NCI-H146 treated with DMSO at 0.1 percent for 48 hours (cell line): ENCODE results near the gene DBF4B.
"Not testable (repeated sequence)": the region's sequence is repeated elsewhere in the genome, so short reads cannot be mapped to it uniquely, and the experiment has no call there.

Source experiments
- DNase-seq: peaks from one replicate; lab custom pipeline; 2025; ENCODE audit not compliant: unreplicated experiment; lab: John Stamatoyannopoulos, UW

Gene DBF4B

DNA sequence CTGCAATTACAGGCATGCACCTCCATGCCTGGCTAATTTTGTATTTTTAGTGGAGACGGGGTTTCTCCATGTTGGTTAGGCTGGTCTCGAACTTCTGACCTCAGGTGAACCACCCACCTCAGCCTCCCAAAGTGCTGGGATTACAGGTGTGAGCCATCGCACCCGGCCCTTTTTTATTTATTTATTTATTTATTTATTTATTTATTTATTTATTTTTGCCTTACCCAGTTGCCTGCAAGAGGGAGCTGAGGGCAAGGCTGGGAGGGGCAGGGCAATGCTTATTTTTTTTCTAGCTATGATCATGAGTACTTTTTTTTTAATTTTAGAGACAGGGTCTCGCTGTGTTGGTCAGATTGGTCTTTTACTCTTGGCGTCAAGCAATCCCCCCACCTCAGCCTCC lies 17.7 kb downstream of the DBF4B start:
- not testable (repeated sequence) for DNase-seq

DNA sequence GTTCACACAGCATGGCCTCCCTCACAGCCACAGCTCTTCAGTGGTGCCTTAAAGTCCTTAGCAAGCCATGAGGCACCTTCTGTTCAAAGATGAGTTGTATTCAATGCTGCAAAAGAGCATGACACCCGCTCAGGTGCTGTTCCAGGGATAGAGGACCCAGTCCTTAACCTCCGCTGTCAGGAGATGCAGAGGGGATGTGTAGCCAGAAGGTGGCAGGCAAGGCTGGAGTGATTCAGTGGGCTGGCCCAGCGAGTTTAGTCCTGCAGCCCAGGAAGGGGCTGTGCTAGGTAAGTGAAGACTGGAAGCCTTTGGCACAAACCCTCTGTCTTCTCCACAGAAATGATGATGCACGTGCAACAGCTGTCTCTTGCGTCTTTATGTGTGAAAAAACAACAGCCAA lies 25.3 kb downstream of the DBF4B start:
- DNase-seq, result no peak

DNA sequence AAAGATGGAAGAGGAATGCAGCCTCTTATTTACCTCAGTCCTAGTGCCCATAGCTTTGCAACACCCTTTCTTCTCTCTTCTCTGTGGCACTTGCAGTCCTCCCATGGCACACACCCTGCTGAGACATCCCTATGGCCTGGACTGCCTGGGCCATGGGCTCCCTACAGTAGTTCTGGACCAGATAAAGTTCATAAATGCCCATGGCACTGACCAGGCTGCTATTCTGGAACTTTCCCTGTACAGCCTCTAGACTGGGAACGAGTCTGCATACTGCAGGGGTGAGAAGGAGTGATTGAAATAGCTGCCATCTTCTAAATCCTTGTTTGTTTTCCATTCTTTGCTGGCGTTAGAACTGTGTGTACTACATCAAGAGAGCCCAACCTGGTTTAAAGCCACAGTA lies 25.8 kb downstream of the DBF4B start:
- no peak for DNase-seq

DNA sequence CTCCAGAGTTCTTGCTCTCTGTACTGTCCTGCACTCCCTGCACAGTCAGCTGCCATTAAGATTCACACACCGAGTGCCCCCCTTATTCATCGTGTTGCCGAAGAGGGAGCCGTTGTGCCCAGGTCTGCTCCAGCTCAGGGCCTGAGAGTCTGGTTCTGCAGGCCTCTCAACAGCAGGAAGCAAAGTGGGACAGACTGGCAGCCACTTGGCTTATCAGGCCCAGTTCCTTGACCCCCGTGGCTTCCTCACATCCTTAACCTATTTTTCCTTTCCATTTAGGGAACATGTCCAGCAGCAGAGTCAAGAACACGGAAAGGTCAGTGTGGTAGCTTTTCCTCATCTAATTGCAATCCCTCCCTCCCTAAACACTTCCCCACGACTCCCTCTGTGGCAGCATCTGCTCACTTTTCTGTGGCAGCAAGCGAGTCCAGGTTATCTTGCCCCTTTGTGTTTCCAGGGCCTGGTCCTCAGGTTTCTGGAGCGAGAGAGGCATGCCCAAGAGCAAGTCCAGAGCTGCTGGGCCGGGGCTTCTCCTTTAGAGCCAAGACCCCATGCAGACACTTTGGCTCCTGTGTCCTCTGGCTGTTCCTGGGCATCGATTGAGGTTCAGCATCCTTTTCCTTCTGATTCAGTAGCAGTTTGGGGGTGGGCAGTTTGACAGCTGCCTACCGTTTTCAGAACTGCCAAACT lies 28.2 kb downstream of the DBF4B start:
- no peak for DNase-seq

DNA sequence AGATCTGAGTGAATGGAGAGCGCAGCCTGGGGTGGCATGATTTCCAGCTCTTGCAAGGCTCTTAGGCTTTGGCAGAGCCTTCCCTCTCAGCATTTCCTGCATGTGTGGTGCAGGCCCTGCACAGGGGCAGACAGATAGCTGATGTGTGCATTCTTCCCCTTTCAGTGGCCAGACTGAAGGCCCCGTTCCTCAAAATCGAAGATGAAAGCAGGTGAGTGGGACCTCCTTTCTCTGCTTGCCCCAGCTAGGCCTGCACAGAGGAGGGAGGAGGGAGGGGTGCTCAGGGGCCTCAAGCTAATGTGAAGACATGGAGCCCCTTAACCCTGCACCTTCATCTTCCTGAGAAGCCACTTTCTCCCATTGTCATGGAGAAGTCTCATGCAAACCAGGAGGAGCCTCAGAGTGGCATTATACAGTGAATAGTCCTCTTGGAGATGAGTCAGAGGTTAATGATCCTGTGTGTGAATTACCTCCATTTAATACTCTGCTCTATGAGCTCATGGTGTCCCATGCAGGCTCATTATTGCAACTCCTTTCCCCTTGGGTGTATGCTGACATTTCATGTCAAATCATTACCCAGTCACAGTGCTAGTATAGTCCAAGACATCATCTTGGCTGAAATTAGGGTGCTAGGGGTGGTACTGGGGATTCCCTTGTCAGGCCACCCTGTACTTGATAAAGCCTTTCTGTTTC lies 29.9 kb downstream of the DBF4B start:
- no peak for DNase-seq

DNA sequence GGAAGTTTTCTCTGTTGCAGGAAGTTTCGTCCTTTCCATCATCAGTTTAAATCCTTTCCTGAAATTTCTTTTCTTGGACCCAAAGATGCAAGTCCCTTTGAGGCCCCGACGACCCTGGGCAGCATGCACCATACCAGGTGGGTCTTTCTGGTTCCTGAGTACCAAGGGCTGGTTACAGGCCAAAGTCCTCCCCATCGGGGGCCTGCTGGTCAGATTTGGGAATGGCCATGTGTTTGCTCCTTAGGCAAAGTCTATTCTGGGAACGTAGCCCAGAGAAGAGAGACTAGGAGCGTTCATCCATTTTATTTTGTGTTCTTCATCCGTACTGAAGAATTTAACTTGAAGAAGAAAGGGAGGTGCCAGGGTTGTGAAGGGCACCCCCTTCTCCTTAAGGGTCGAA lies 32.9 kb downstream of the DBF4B start:
- DNase-seq, result no peak

DNA sequence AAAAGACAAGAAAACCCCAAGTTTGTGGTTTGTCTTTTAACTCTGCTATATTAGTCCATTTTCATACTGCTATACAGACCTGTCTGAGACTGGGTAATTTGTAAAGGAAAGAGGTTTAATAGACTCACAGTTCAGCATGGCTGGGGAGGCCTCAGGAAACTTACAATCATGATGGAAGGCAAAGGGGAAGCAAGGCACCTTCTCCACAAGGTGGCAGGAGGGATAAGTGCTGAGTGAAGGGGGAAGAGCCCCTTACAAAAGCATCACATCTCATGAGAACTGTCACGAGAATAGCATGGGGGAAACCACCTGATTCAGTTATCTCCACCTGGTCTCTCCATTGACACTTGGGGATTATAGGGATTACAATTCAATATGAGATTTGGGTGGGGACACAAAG lies 36.8 kb downstream of the DBF4B start:
- no peak for DNase-seq

DNA sequence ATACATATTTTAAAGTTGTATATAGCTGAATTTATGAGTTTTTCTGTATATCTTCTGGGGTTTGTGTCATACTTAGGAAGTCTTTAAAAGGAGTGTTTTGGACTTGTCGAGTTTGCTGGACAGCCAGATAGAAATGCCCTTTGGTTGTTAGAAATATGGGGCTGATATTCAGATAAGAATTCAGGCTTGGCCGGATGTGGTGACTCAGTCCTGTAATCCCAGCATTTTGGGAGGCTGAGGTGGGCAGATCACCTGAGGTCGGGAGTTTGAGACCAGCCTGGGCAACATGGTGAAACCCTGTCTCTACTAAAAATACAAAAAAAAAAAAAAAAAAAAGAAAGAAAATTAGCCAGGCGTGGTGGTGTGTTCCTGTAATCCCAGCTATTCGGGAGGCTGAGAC lies 37.3 kb downstream of the DBF4B start:
- not testable (repeated sequence) for DNase-seq

DNA sequence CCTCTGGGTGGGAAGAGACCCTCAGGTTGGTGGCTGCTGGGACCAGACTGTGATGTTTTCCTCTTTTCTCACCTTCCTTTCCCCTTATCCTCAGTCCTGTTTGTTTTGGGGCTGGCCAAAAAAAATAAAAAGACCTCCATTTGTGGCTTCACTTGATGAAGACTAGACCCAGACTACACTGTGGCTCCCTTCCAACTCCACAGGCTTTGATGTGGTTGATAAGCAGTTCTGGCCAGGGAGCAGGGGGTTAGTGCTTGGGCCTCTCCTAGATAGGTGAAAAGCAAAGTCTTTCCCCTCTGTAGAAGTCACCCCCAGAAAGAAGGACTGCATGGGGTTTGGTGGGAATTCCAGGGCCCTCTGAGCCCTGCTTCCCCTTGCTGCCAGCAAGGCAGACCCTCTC lies 39.1 kb downstream of the DBF4B start:
- no peak for DNase-seq

DNA sequence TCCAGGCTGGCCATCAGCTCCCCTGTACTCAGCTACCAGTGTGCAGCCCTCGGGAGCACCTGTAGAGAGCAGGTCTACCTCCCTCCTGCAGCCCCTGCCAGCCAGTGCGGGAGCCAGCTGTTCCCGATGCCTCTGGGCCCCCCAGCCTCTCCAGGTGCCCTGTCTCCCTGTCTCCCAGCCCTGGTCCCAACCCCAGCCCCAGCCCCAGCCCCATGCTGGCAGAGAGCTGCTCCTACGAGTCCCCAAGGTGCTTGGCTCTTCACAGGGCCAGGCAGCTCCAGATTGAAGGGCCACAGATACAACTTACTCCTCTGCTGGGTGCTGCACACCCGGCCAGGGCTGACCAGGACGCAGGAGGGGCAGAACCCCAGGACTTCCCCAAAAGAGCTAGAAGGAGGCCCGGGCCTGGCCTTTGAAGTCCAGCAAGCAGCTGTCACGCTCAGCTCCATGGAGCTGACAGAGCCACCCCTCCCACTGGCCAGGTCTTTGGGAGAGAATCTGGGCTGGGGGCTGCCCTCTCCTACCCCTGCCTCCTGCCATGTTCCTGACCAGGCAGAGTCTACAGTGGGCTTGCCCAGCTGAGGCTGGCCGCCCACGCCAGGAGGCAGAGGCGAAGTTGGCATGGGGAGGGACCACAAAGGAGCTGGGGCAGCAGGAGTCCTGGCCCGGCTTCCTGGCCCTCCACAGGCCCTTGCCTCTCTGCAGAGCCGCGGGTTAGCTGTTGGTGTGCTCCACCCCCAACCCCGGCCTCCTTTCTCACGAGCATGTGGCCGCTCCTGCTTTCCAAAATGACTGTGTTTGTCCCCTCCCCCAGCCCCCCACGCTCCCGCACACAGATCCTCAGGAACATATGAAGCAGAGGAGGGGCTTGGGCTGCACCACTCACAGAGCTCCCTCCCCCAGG lies 40.9 kb downstream of the DBF4B start:
- DNase-seq, result no peak

DNA sequence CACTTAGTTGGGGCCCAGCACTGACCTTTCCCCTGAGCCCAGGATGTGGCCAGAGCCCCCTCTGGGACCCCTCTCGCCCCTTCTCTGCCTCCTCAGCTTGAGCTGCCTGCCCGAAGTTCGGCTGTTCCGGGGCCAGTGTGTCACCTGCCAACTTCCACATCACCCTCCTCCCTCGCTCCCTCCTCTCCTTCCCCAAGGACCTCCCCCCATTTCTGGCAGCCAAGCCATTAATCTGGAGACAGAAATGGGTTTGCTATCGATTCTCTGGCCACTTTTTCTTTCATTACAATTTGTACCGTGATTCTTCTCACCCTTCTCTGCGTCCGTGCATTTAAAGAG lies 41.5 kb downstream of the DBF4B start:
- no peak for DNase-seq

DNA sequence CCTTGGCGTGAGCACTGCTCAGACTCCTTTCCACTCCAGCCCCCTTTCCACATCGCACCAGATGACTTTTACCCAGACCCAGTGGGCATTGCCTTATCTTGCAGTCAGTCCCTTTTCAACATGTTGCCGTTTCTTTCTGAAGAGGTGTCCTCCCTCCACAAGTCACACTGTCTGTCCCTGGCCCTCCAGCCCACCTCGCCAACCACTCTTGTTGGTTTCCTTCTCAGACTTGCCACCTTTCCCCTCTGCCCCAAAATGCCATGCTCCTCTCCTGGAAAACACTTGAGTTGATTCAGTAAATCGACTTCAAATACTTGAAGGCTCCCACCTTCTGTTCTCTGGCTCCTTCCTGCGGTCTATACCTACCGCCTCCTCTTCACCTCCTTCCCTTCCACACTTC lies 42.9 kb downstream of the DBF4B start:
- DNase-seq, result no peak

DNA sequence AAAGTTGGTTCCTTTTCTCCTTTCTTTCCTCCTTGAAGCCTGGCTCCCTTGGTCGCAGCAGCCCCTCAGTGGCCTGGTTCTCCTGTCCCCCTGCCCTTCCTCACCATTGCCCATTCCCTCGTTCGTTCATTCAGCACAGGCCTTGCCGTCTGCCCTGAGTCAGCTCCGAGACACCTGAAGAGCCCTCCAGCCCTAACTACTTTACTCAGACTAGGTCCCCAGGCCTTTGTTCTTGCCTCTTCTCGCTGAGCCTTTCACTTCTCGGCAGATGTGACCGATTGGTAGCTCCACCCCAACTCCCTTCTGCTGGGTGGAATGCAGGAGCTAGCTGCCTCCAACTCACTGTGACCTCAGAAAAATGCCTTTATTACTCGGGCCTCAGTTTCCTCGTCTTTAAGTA lies 43.3 kb downstream of the DBF4B start:
- no peak for DNase-seq

DNA sequence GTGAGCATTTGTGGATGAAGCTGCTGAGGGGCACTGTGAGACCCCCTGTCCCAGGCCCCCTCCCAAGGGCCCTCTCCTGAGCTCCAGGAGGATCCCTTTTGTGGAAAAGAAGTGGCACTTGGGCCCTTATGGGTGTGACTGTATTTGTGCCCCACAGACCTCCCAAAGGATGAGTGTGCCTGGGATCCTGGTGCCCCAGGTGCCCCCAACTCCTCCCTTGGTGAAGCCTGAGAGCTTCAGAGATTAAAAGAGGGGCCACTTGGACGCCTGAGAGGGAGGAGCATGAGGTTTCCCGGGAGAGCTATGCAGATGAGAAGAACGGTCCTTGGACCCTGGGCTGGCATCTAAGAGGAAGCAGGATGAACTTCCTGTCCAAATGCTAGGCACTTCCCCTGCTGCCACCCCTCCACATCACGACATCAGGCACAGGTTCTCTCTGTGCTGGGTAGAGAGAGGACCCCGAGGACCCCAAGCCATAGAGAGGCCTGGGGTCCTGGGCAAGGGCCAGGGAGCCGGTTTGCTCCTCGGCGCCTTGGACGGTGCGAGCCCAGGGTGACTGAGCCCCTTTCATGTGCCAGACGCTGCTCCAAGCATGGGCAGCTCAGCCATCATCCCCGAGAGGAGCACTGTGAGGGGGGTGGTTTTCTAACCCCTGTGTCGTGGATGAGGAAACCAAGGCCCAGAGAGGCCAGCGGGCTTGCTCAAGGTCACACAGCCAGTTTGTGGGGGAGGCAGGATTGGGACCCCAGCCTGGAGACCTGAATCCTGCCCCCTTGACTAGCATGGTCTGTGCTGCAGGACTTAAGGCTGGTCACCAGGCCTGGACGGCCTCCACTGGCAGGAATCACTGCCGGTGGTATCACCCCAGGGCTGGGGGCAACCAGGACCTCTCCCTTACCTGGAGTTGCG lies 44.7 kb downstream of the DBF4B start:
- DNase-seq, result no peak

DNA sequence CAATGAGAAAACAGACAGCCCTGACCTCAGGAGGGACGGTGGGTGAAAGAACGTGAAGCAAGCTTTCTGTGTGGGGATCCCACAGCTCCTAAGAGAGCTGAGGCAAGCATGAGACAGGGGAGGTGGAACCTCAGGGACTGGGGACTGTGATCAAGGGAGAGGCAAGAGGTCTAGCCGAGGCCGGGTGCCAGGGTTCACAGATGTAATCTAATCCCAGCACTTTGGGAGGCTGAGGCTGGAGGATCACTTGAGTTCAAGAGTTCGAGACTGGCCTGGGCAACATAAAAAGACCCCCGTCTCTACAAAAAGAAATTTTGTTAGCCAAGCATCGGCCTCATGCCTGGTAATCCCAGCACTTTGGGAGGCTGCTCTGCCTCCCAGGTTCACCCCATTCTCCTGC lies 45.8 kb downstream of the DBF4B start:
- no peak for DNase-seq

DNA sequence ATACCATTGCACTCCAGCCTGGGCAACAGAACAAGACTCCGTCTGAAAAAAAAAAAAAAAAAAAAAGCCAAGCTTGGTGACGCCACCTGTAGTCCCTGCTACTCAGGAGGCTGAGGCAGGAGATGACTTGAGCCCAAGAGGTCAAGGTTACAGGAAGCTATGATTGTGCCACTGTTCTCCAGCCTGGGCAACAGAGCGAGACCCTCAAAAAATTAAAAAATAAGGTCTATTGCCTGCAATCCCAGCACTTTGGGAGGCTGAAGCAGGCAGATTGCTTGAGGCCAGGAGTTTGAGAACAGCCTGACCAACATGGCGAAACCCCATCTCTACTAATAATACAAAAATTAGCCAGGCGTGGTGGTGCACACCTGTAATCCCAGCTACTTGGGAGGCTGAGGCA lies 46.7 kb downstream of the DBF4B start:
- not testable (repeated sequence) for DNase-seq

DNA sequence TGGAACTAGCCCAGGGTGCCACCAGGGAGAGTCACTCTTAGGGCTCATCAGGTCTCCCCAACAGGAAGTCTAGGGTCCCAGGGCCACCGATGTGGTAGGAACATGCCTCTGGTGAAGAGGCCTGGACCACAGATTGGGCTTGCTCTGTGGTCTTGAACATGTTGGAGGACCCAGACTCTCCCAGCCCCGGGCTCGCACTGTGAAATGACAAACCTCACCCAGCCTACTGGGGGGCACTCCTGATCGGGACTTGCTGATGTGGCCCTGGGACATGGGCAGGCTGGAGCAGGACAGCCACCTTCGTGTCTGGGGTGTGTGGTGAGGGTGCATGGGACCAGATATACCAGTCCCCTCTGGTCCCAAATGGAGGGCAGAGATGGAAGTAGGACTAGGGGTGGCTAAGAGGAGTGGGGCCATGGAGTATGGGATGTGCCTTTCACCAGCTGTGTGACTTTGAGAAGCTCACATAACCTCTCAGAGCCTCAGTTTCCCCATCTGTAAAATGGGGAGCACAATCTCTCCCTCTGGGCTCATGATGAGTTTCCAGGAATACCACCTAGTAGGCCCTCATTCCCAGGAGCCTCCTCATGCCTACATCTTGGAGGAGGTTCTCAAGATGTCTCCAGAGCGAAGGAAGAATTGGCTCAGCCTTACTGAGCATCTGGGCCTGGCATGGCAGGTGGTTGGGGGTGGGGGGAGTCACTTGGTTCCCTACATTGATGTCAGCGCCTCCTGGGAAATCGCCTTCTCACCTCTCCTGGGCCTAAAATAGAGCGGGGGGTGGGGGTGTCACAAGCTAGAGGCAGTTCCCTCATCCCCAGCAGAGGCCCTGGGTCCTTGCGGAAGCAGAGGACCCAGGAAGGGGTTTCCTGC lies 48.8 kb downstream of the DBF4B start:
- no peak for DNase-seq

DNA sequence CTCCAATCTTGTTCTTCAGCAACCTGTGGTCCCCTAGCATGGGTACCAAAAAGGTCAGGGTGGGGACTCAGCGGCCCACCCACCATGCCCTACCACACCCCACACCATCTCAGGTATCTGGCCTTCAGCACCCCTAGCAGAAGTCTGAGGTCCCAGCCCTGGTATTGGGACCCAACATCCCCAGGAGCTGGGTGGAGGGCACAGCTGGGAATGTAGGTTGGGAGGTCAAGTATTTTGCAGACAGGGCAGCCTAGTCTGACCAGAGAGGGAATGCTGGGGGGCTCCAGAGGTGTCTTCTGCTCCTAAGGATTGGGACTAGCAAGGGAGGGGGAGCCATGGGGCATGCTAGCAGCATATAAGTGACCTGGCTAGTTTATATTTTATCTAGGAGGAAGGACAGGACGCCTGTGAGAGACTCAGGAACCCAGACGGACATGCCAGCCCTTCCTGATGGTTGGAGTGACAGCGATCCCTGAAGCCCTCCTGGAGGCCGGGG lies 49.5 kb downstream of the DBF4B start:
- DNase-seq, result no peak

DNA sequence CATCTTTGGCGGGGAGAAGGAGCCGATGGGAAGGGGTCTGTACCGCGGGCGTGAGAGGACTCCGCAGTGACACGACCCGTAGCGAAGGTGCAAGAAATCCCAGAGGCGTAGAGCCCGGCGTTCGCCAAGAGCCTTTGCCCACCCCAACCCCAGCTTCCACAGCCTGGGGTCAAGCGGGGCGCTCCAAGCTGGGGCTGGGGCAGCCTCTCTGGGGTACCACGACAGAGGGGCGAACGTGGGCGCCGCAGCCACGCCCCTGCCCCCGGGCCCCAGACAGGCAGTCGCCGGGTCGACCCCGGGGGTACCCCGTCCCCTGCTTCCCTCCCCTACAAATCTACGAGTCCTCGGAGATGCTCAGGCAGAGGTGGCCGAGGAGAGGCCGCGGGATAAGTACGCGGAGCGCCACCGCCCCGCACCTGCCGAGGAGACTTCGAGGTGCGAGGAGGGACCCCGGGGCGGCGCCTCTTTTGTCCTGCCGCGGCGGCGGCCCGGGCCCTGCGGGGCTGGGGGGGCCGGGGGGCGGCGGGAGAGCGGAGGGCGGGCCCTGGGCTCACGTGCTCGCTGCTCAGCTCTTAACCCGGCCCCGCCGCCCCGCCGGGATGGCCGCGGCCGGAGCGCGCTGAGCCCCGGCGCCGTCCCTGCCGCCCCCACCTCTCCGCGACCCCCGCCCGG lies 50.1 kb downstream of the DBF4B start, which contains the start of gene ADAM11:
Gene ADAM11, plus strand, starts transcription at position 575 of the 672 bp plus-strand sequence. CDS start 212 bp downstream, outside the sequence.
- DNase-seq, result no peak
